ENCODE results near the gene PTPN3. TPM values are rescaled to one million over a fixed set of nuclear protein-coding genes. Genes with fewer than 3 reads are reported as not detected.

Gene PTPN3
- polyA plus RNA-seq, 3 donors = not detected

DNA sequence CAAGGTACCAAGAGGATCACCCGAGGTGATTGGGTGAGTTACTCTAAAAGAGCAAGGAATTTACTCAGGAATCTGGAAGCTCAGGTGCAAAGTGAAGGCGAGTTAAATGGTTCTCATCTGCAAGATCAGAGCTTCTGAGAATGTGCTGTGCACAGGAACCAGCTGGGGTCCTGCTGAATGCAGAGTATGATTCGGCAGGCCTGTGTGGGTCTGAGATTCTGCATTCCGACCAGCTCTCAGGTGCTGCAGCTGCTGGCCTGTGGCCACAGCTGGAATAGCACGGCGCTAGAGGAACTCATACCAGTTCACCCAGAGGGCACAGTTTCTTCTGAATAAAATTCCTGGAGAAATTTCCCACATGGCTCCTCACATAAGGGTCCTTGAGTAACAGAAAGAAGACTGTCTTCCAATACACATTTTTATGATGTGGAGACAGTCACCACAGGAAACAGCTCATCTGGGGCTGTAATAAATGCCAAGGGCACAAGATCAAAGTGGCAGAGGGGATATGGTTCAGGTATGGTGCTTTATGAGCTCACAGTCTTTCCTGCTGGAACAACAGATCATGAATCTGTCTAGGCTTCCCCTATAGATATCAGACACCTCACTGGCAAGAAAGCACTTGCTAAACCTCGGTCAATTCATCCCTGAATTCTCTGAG is 83.9 kb downstream of the PTPN3 start:
- intact Hi-C loops (cut with micrococcal nuclease) = no loop called here
- Histone ChIP-seq H4K20me1 (ENCODE audit: insufficient read depth, low read length) (no peaks in the 10 kb centered on the region), H3K36me3 (replicated peaks in 1 of 2; ENCODE audit: control insufficient read depth in 1 of 2, insufficient read depth in 2 of 2, low read length in 2 of 2) (no peaks in the 10 kb centered on the region), H3K9ac (ENCODE audit: insufficient read depth, low read length, poor library complexity, severe bottlenecking) (no peak overlapping the region), H3K4me1 (ENCODE audit: control insufficient read depth in 1 of 2, insufficient read depth in 2 of 2, low read length in 2 of 2) (no peaks in the 10 kb centered on the region), H3K27ac (ENCODE audit: low read depth in 1 of 2, low read length in 2 of 2) (no peak overlapping the region), H3K4me2 (replicated peaks; ENCODE audit: extremely low read depth, low read length, poor library complexity, severe bottlenecking) (no peak overlapping the region), H2AFZ (ENCODE audit: insufficient read depth, low read depth, low read length, poor library complexity, severe bottlenecking) (no peak overlapping the region), H3K79me2 (ENCODE audit: insufficient read depth, low read length) (no peaks in the 10 kb centered on the region), H3K4me3 (replicated peaks in 1 of 3; ENCODE audit: low read depth in 2 of 3, low read length in 3 of 3) (no peak overlapping the region), H3K9me3 (replicated peaks in 1 of 2; ENCODE audit: control insufficient read depth in 1 of 2, insufficient read depth in 1 of 2, low read length in 2 of 2) (no peaks in the 10 kb centered on the region), H3K27me3 (ENCODE audit: control insufficient read depth in 2 of 2, insufficient read depth in 2 of 2, low read length in 2 of 2) (peaks cover 4 to 10% of the 10 kb centered on the region in 2 donors)
- no peaks in the 10 kb centered on the region for H3K4me1 Mint-ChIP-seq
- H3K4me3 Mint-ChIP-seq = no peak overlapping the region
- H3K9me3 Mint-ChIP-seq = peaks cover 0 to 1% (median 0%) of the 10 kb centered on the region in 7 donors
- H3K36me3 Mint-ChIP-seq = no peaks in the 10 kb centered on the region
- TF ChIP-seq, protein P1, sequence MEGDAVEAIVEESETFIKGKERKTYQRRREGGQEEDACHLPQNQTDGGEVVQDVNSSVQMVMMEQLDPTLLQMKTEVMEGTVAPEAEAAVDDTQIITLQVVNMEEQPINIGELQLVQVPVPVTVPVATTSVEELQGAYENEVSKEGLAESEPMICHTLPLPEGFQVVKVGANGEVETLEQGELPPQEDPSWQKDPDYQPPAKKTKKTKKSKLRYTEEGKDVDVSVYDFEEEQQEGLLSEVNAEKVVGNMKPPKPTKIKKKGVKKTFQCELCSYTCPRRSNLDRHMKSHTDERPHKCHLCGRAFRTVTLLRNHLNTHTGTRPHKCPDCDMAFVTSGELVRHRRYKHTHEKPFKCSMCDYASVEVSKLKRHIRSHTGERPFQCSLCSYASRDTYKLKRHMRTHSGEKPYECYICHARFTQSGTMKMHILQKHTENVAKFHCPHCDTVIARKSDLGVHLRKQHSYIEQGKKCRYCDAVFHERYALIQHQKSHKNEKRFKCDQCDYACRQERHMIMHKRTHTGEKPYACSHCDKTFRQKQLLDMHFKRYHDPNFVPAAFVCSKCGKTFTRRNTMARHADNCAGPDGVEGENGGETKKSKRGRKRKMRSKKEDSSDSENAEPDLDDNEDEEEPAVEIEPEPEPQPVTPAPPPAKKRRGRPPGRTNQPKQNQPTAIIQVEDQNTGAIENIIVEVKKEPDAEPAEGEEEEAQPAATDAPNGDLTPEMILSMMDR (IDR thresholded peaks at IDR 0.05) = no peak
- H3K27ac Mint-ChIP-seq = no peak overlapping the region
- no peak for DNase-seq
- 74% methylated on average over 6 of the region's 7 CpGs for WGBS (ENCODE audit: insufficient coverage)
- H3K27me3 Mint-ChIP-seq (ENCODE audit: low read depth in 3 of 3) = peaks cover 18 to 43% (median 40%) of the 10 kb centered on the region in 3 donors

DNA sequence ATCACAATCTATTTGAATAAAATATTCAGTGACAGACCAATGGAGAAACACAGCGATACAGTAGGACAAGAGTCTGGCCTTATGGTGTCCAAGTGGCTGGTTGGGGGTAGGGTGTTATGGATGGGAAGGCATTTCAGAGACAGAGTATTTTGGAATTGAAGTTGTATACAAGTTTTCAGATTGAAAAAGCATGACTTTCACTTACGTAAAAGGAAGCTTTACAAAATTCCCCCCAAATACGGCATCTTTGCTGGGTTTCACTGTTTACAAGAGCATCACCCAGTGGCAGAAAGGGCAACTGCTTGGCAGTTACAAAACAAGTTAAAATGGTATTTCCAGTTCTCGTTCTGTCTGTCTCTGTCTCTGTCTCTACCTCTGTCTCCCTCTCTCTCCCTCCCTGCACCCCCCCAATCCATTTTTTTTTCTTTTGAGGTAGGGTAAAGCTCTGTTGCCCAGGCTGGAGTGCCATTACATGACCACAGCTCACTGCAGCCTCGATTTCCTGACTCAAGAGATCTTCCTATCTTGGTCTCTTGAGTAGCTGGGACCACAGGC is 86.2 kb downstream of the PTPN3 start:
- H3K27me3 ChIP-seq (ENCODE audit: control insufficient read depth in 2 of 2, insufficient read depth in 2 of 2, low read length in 2 of 2) = peaks cover 0 to 3% of the 10 kb centered on the region in 2 donors
- H4K20me1 ChIP-seq (ENCODE audit: insufficient read depth, low read length) = no peaks in the 10 kb centered on the region
- no peak for DNase-seq
- intact Hi-C loops (cut with micrococcal nuclease) = no loop called here
- H3K4me2 ChIP-seq (replicated peaks; ENCODE audit: extremely low read depth, low read length, poor library complexity, severe bottlenecking) = no peak overlapping the region
- no peaks in the 10 kb centered on the region for H3K79me2 ChIP-seq (ENCODE audit: insufficient read depth, low read length)
- Mint-ChIP-seq H3K27ac (no peak overlapping the region), H3K4me3 (no peak overlapping the region), H3K4me1 (no peaks in the 10 kb centered on the region), H3K9me3 (peaks cover 0 to 1% (median 0%) of the 10 kb centered on the region in 7 donors), H3K36me3 (no peaks in the 10 kb centered on the region), H3K27me3 (ENCODE audit: low read depth in 3 of 3) (peaks cover 17 to 35% (median 28%) of the 10 kb centered on the region in 3 donors)
- H3K4me3 ChIP-seq (replicated peaks in 1 of 3; ENCODE audit: low read depth in 2 of 3, low read length in 3 of 3) = no peak overlapping the region
- no peaks in the 10 kb centered on the region for H3K9me3 ChIP-seq (replicated peaks in 1 of 2; ENCODE audit: control insufficient read depth in 1 of 2, insufficient read depth in 1 of 2, low read length in 2 of 2)
- no peak overlapping the region for H2AFZ ChIP-seq (ENCODE audit: insufficient read depth, low read depth, low read length, poor library complexity, severe bottlenecking)
- H3K9ac ChIP-seq (ENCODE audit: insufficient read depth, low read length, poor library complexity, severe bottlenecking) = no peak overlapping the region
- no peak overlapping the region for H3K27ac ChIP-seq (ENCODE audit: low read depth in 1 of 2, low read length in 2 of 2)
- H3K36me3 ChIP-seq (replicated peaks in 1 of 2; ENCODE audit: control insufficient read depth in 1 of 2, insufficient read depth in 2 of 2, low read length in 2 of 2) = no peaks in the 10 kb centered on the region
- TF ChIP-seq, protein P1 (IDR thresholded peaks at IDR 0.05) = peak; percentile 38
- no peaks in the 10 kb centered on the region for H3K4me1 ChIP-seq (ENCODE audit: control insufficient read depth in 1 of 2, insufficient read depth in 2 of 2, low read length in 2 of 2)
- 89% methylated on average over 1 of the region's 5 CpGs for WGBS (ENCODE audit: insufficient coverage)

All from CD14-positive monocyte (primary cell).